Mesendoderm (in vitro differentiated cells): Measurements from ENCODE around the gene PEPD. TPM values are rescaled to one million over a fixed set of nuclear protein-coding genes. Genes with fewer than 3 reads are reported as not detected.

Source experiments
- DNase-seq: peaks from one replicate; pipeline ENCODE4 v3.0.0; 2013
- H2AK5ac ChIP-seq: 2 replicates; pipeline ENCODE4 v1.6.1; 2013; ENCODE audit warnings: low read length, inconsistent platforms
- H2BK120ac ChIP-seq: 2 replicates; pipeline ENCODE4 v1.6.1; 2013; ENCODE audit warnings: low read depth, mild to moderate bottlenecking, low read length, moderate library complexity, mixed read lengths
- H2BK15ac ChIP-seq: replicated peaks from 2 replicates; pipeline ENCODE4 v1.6.1; 2013; ENCODE audit warnings: low read depth, mild to moderate bottlenecking, moderate library complexity
- H2BK5ac ChIP-seq: 2 replicates; pipeline ENCODE4 v1.6.1; 2013; ENCODE audit warnings: low read length, inconsistent platforms
- H3K18ac ChIP-seq: 2 replicates; pipeline ENCODE4 v1.6.1; 2013; ENCODE audit warnings: mild to moderate bottlenecking, low read length, mixed read lengths
- H3K23ac ChIP-seq: one replicate; pipeline ENCODE4 v1.6.1; 2013; ENCODE audit warnings: low read length
- H3K27ac ChIP-seq: 2 replicates; pipeline ENCODE4 v1.5.1; 2013; ENCODE audit warnings: low read depth, mild to moderate bottlenecking, inconsistent platforms, low read length, moderate library complexity
- H3K27me3 ChIP-seq: 2 replicates; pipeline ENCODE4 v1.6.1; 2013; ENCODE audit warnings: low read length, control low read depth, mild to moderate bottlenecking, inconsistent platforms; ENCODE audit not compliant: insufficient read depth, poor library complexity
- H3K36me3 ChIP-seq: 2 replicates; pipeline ENCODE4 v1.6.1; 2013; ENCODE audit warnings: low read length, inconsistent platforms; ENCODE audit not compliant: control insufficient read depth, insufficient read depth
- H3K4ac ChIP-seq: one replicate; pipeline ENCODE4 v1.6.1; 2013; ENCODE audit warnings: low read depth, mild to moderate bottlenecking, low read length, moderate library complexity
- H3K4me1 ChIP-seq: 2 replicates; pipeline ENCODE4 v1.6.1; 2013; ENCODE audit warnings: low read depth, low read length, inconsistent platforms; ENCODE audit not compliant: control insufficient read depth
- H3K4me2 ChIP-seq: 2 replicates; pipeline ENCODE4 v1.6.1; 2013; ENCODE audit warnings: low read length
- H3K4me3 ChIP-seq: 2 replicates; pipeline ENCODE4 v1.5.1; 2013; ENCODE audit warnings: mild to moderate bottlenecking, low read length
- H3K56ac ChIP-seq: one replicate; pipeline ENCODE4 v1.6.1; 2013; ENCODE audit warnings: low read length
- H3K79me1 ChIP-seq: 2 replicates; pipeline ENCODE4 v1.6.1; 2013; ENCODE audit warnings: low read length, inconsistent platforms
- H3K79me2 ChIP-seq: 2 replicates; pipeline ENCODE4 v1.6.1; 2013; ENCODE audit warnings: mild to moderate bottlenecking, low read length; ENCODE audit not compliant: control insufficient read depth, insufficient read depth
- H3K9ac ChIP-seq: 2 replicates; pipeline ENCODE4 v1.6.1; 2013; ENCODE audit warnings: low read length, inconsistent platforms
- H4K5ac ChIP-seq: one replicate; pipeline ENCODE4 v1.6.1; 2013; ENCODE audit warnings: low read length
- H4K8ac ChIP-seq: one replicate; pipeline ENCODE4 v1.6.1; 2013; ENCODE audit warnings: low read depth, mild to moderate bottlenecking, control low read depth, low read length, moderate library complexity
- WGBS: extraction: QIAGEN DNeasy Blood & Tissue Kit; methylation state at CpG from one replicate; pipeline ENCODE4 v1.1.7; 2013; ENCODE audit warnings: low lambda C conversion rate, missing lambda C conversion rate; ENCODE audit not compliant: insufficient coverage; ENCODE audit errors: extremely low coverage; 5-methylcytosine and 5-hydroxymethylcytosine counted together
- polyA plus RNA-seq, 2 experiments: library from polyadenylated mRNA; stranded (reverse); fragments of 200-250 nt; gene quantifications; one replicate each; pipeline ENCODE4 v1.2.3, GENCODE V29; 2013

The PEPD gene
- polyA plus RNA-seq (2013, experiment 1 of 2), result 51.5 TPM
- polyA plus RNA-seq (2013, experiment 2 of 2), result 50.2 TPM

GRCh38 chr19:33521480-33522370 is at the start of gene PEPD:
TSS of gene PEPD (minus strand) at chr19:33521791. CDS start at chr19:33521760, 31 bp downstream.
- no peaks in the 10 kb centered on the region for H3K36me3 ChIP-seq
- no peaks in the 10 kb centered on the region for H3K4me1 ChIP-seq
- H3K27ac ChIP-seq, result no peak within 1 kb of the TSS
- WGBS, result no CpG with 5 or more reads among the region's 69 CpGs
- no peak within 1 kb of the TSS for H4K8ac ChIP-seq
- no peaks in the 10 kb centered on the region for H3K27me3 ChIP-seq
- peak; percentile 96 for DNase-seq
- H3K23ac ChIP-seq, result no peak within 1 kb of the TSS
- no peak within 1 kb of the TSS for H2BK5ac ChIP-seq
- H3K79me1 ChIP-seq, result peaks cover 7% of the 10 kb centered on the region
- H3K56ac ChIP-seq, result peak within 1 kb of the TSS; percentile 93
- H3K4me2 ChIP-seq, result peak within 1 kb of the TSS; percentile 77
- no peak within 1 kb of the TSS for H2BK120ac ChIP-seq
- H4K5ac ChIP-seq, result peak within 1 kb of the TSS; percentile 71
- no peak within 1 kb of the TSS for H2AK5ac ChIP-seq
- no peak within 1 kb of the TSS for H3K18ac ChIP-seq
- no peak within 1 kb of the TSS for H3K4ac ChIP-seq
- H3K4me3 ChIP-seq, result peak within 1 kb of the TSS; percentile 87
- no peak within 1 kb of the TSS for H2BK15ac ChIP-seq
- peak within 1 kb of the TSS; percentile 85 for H3K9ac ChIP-seq
- peaks cover 2% of the 10 kb centered on the region for H3K79me2 ChIP-seq

DNA sequence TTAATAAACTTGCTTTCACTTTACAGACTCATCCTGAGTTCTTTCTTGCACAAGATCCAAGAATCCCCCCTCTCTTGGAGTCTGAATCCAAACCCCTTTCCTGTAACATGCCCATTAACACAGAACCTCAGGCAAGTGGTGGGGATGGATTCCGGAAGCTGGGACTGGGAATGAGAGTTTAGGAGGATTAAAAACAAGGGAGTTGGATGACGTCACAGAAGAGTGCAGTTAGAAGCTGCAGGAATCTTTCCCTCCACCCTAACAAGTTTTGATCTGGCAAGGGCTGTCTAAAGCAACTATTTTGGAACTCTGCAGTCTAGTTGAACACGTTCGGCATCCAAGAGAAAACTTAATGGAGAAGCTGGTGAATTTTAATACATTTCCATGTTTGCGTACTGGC is 48.2 kb upstream of the PEPD start:
- no peak overlapping the region for H2AK5ac ChIP-seq
- no peak overlapping the region for H4K5ac ChIP-seq
- H3K79me1 ChIP-seq, result no peaks in the 10 kb centered on the region
- H3K36me3 ChIP-seq, result no peaks in the 10 kb centered on the region
- no peak overlapping the region for H3K9ac ChIP-seq
- H3K23ac ChIP-seq, result no peak overlapping the region
- no peak overlapping the region for H3K4ac ChIP-seq
- no peaks in the 10 kb centered on the region for H3K79me2 ChIP-seq
- H2BK15ac ChIP-seq, result no peak overlapping the region
- H3K56ac ChIP-seq, result no peak overlapping the region
- no peak overlapping the region for H2BK120ac ChIP-seq
- no peak overlapping the region for H2BK5ac ChIP-seq
- H3K27me3 ChIP-seq, result no peaks in the 10 kb centered on the region
- H3K4me1 ChIP-seq, result no peaks in the 10 kb centered on the region
- H3K18ac ChIP-seq, result no peak overlapping the region
- H4K8ac ChIP-seq, result no peak overlapping the region
- H3K4me3 ChIP-seq, result no peak overlapping the region
- no peak overlapping the region for H3K27ac ChIP-seq
- peak; percentile 13 for DNase-seq
- H3K4me2 ChIP-seq, result no peak overlapping the region
- WGBS, result no CpG with 5 or more reads among the region's 5 CpGs

GRCh38 chr19:33568706-33569105 is 47.1 kb upstream of the PEPD start:
- Histone ChIP-seq H3K56ac (no peak overlapping the region), H4K5ac (no peak overlapping the region), H3K36me3 (no peaks in the 10 kb centered on the region), H3K79me1 (no peaks in the 10 kb centered on the region), H3K23ac (no peak overlapping the region), H3K18ac (no peak overlapping the region), H3K4ac (no peak overlapping the region), H3K27ac (no peak overlapping the region), H3K4me2 (no peak overlapping the region), H2BK120ac (no peak overlapping the region), H4K8ac (no peak overlapping the region), H3K9ac (no peak overlapping the region), H2BK15ac (no peak overlapping the region), H2AK5ac (no peak overlapping the region), H3K4me1 (no peaks in the 10 kb centered on the region), H3K4me3 (no peak overlapping the region), H2BK5ac (no peak overlapping the region), H3K79me2 (no peaks in the 10 kb centered on the region), H3K27me3 (no peaks in the 10 kb centered on the region)
- WGBS, result no CpG with 5 or more reads among the region's 2 CpGs
- DNase-seq, result no peak

GRCh38 chr19:33564836-33565338 is 43.3 kb upstream of the PEPD start:
- Histone ChIP-seq H3K9ac (no peak overlapping the region), H4K5ac (no peak overlapping the region), H2BK120ac (no peak overlapping the region), H3K18ac (no peak overlapping the region), H3K27me3 (no peaks in the 10 kb centered on the region), H4K8ac (no peak overlapping the region), H2BK5ac (no peak overlapping the region), H3K4ac (no peak overlapping the region), H3K23ac (no peak overlapping the region), H2BK15ac (no peak overlapping the region), H3K27ac (no peak overlapping the region), H3K4me2 (no peak overlapping the region), H3K56ac (no peak overlapping the region), H3K79me1 (no peaks in the 10 kb centered on the region), H3K36me3 (no peaks in the 10 kb centered on the region), H3K4me1 (no peaks in the 10 kb centered on the region), H2AK5ac (no peak overlapping the region), H3K79me2 (no peaks in the 10 kb centered on the region), H3K4me3 (no peak overlapping the region)
- WGBS, result no CpG with 5 or more reads among the region's 6 CpGs
- no peak for DNase-seq

DNA sequence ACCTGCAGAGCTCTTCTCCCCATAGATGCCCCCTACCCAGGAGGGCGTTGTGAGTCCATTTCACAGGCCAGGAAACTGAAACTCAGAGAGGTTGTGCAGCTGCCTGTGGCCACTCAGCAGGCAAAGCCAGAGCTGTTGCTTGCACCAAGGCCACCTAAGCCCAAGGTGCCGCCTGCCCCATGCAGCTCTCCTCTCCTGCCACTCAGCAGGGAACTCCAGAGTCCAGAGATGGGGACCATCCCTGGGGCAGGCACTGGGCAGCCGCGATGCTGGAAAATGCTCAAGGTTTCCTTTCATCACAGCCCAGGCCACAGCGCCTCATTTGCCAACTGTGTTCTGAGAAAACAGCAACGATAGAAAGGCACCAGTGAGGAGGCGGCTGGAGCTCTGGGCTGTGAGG is 41.0 kb upstream of the PEPD start:
- WGBS, result no CpG with 5 or more reads among the region's 7 CpGs
- Histone ChIP-seq H3K4me3 (no peak overlapping the region), H4K8ac (no peak overlapping the region), H3K4me2 (no peak overlapping the region), H3K4ac (no peak overlapping the region), H3K18ac (no peak overlapping the region), H2BK15ac (no peak overlapping the region), H3K27ac (no peak overlapping the region), H3K79me1 (no peaks in the 10 kb centered on the region), H3K27me3 (no peaks in the 10 kb centered on the region), H3K56ac (no peak overlapping the region), H3K36me3 (no peaks in the 10 kb centered on the region), H3K9ac (no peak overlapping the region), H2BK120ac (no peak overlapping the region), H3K23ac (no peak overlapping the region), H2BK5ac (no peak overlapping the region), H2AK5ac (no peak overlapping the region), H3K4me1 (no peaks in the 10 kb centered on the region), H3K79me2 (no peaks in the 10 kb centered on the region), H4K5ac (no peak overlapping the region)
- DNase-seq, result no peak
